ENCODE results near the gene GRIK1.

Gene GRIK1

DNA sequence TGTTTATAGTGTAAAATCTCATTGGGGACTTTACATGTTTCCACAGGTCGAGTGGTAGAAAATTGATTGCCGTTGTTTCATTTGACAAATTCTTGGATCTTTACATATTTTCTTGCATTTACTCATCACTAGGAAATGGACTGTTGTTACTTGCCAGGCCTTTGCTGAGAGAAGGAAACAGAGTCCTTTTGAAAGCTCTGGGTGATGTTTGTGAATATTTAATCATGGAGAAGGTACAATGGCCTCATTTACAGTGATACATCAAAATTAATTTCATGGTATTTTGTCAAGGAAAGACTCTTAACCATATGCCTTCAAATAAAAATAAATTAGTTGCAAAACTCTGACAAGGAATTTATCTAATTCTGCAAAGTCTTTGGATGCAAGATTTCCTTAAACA is 198.0 kb downstream of the GRIK1 start:
- Histone ChIP-seq H3K9ac (ENCODE audit: low read length in 5 of 5) (no peak overlapping the region), H3K27me3 (ENCODE audit: control insufficient read depth in 5 of 5, insufficient read depth in 4 of 5, low read length in 5 of 5) (no peaks in the 10 kb centered on the region), H3K4me3 (ENCODE audit: low read depth in 1 of 5, low read length in 5 of 5) (no peak overlapping the region), H3K27ac (ENCODE audit: low read depth, low read length) (no peak overlapping the region), H3K9me3 (ENCODE audit: control insufficient read depth in 5 of 5, low read length in 5 of 5) (no peaks in the 10 kb centered on the region), H3K4me1 (ENCODE audit: control insufficient read depth in 5 of 5, insufficient read depth in 5 of 5, low read length in 5 of 5) (peaks cover 0 to 3% (median 0%) of the 10 kb centered on the region in 5 donors), H3K36me3 (ENCODE audit: control insufficient read depth in 5 of 5, insufficient read depth in 5 of 5, low read length in 5 of 5) (no peaks in the 10 kb centered on the region)

DNA sequence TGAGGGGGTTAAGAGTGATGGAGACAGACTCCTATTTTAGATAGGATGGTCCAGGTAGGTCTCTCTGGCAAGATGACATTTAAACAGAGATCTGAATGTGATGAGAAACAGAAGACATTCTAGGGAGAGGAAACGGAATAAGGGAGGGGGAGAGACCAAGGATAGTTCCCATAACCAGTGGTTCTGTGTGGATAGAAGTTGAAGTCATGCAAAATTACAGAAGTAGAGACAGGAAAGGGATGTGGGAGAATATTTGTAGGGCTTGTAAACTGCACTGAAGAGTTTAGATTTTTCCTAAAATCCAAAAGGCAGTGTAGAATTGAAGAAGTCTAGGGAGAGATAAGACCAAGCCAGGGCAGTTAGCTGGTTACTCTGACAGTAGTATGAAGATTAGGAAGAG is 200.6 kb downstream of the GRIK1 start:
- Histone ChIP-seq H3K36me3 (ENCODE audit: control insufficient read depth in 5 of 5, insufficient read depth in 5 of 5, low read length in 5 of 5) (no peaks in the 10 kb centered on the region), H3K4me3 (ENCODE audit: low read depth in 1 of 5, low read length in 5 of 5) (no peak overlapping the region), H3K27me3 (ENCODE audit: control insufficient read depth in 5 of 5, insufficient read depth in 4 of 5, low read length in 5 of 5) (no peaks in the 10 kb centered on the region), H3K4me1 (ENCODE audit: control insufficient read depth in 5 of 5, insufficient read depth in 5 of 5, low read length in 5 of 5) (peaks cover 0 to 3% (median 0%) of the 10 kb centered on the region in 5 donors), H3K9ac (ENCODE audit: low read length in 5 of 5) (no peak overlapping the region), H3K27ac (ENCODE audit: low read depth, low read length) (no peak overlapping the region), H3K9me3 (ENCODE audit: control insufficient read depth in 5 of 5, low read length in 5 of 5) (no peaks in the 10 kb centered on the region)

DNA sequence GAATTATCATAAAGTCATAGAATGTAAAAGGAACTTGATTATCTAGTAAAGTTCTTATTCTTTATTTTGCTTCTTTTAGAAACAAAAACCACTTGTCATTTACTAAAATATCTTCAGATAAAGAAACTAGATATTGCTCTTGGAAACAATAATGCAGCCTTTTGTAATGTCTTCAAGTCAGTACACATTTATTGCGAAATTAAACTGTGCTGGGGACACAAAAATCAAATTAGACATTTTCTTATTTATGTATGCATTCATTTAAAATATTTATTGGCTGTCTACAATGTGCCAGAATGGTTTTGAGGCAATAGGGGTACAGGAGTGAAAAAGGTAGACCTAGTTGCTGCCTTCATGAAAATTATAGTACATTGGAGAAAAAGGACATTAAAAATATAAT is 201.1 kb downstream of the GRIK1 start:
- H3K36me3 ChIP-seq (ENCODE audit: control insufficient read depth in 5 of 5, insufficient read depth in 5 of 5, low read length in 5 of 5), result no peaks in the 10 kb centered on the region
- no peak overlapping the region for H3K4me3 ChIP-seq (ENCODE audit: low read depth in 1 of 5, low read length in 5 of 5)
- no peaks in the 10 kb centered on the region for H3K9me3 ChIP-seq (ENCODE audit: control insufficient read depth in 5 of 5, low read length in 5 of 5)
- peaks cover 0 to 3% (median 0%) of the 10 kb centered on the region in 5 donors for H3K4me1 ChIP-seq (ENCODE audit: control insufficient read depth in 5 of 5, insufficient read depth in 5 of 5, low read length in 5 of 5)
- H3K27ac ChIP-seq (ENCODE audit: low read depth, low read length), result no peak overlapping the region
- no peak overlapping the region for H3K9ac ChIP-seq (ENCODE audit: low read length in 5 of 5)
- H3K27me3 ChIP-seq (ENCODE audit: control insufficient read depth in 5 of 5, insufficient read depth in 4 of 5, low read length in 5 of 5), result no peaks in the 10 kb centered on the region

DNA sequence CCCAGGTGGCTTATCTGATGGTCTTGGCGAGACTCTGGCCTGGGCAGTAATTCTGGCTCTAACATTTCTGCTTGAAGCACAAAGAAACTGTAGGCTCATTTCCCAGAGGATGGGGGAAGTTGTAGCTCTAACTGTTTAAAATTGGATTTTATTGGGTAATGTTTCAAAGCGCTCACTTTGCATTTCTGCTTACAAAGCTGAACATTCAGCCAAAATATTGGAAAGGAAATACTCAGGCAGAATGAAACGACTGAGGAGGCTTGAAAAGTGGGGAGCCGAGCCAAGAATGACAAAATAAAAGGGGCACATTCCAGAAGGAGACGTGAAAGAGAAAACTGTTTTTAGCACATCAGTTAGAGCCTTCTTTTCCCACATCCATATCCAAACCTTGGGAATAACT is 202.6 kb downstream of the GRIK1 start:
- Histone ChIP-seq H3K27ac (ENCODE audit: low read depth, low read length) (no peak overlapping the region), H3K4me1 (ENCODE audit: control insufficient read depth in 5 of 5, insufficient read depth in 5 of 5, low read length in 5 of 5) (peaks cover 0 to 3% (median 0%) of the 10 kb centered on the region in 5 donors), H3K27me3 (ENCODE audit: control insufficient read depth in 5 of 5, insufficient read depth in 4 of 5, low read length in 5 of 5) (no peaks in the 10 kb centered on the region)

DNA sequence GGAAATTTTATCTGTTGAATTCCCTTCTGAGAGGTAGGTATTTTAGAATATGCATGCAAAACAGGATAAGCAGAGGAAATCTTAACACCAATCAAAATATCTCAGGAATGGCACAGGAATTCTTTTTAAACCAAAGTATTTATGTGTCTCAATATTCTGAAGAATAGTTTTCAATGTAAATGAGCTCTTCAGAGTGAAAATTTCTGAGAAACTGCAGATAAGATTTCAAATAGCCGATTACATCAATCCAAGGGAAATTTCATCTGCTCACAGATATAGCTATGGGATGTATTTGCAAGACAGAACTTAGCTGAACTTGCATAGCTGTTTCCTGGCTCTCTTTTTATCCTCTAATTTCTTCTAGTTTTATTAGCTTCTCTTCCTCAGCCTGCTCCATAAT is 209.5 kb downstream of the GRIK1 start:
- no peaks in the 10 kb centered on the region for H3K4me1 ChIP-seq (ENCODE audit: control insufficient read depth in 5 of 5, insufficient read depth in 5 of 5, low read length in 5 of 5)
- no peaks in the 10 kb centered on the region for H3K36me3 ChIP-seq (ENCODE audit: control insufficient read depth in 5 of 5, insufficient read depth in 5 of 5, low read length in 5 of 5)
- peaks cover 0 to 4% (median 0%) of the 10 kb centered on the region in 5 donors for H3K9me3 ChIP-seq (ENCODE audit: control insufficient read depth in 5 of 5, low read length in 5 of 5)
- no peak overlapping the region for H3K27ac ChIP-seq (ENCODE audit: low read depth, low read length)
- H3K9ac ChIP-seq (ENCODE audit: low read length in 5 of 5), result no peak overlapping the region
- H3K4me3 ChIP-seq (ENCODE audit: low read depth in 1 of 5, low read length in 5 of 5), result no peak overlapping the region
- no peaks in the 10 kb centered on the region for H3K27me3 ChIP-seq (ENCODE audit: control insufficient read depth in 5 of 5, insufficient read depth in 4 of 5, low read length in 5 of 5)

More for the DNA sequence above, 202.6 kb downstream of the GRIK1 start:
- no peak overlapping the region for H3K4me3 ChIP-seq (ENCODE audit: low read depth in 1 of 5, low read length in 5 of 5)
- H3K36me3 ChIP-seq (ENCODE audit: control insufficient read depth in 5 of 5, insufficient read depth in 5 of 5, low read length in 5 of 5), result no peaks in the 10 kb centered on the region
- no peaks in the 10 kb centered on the region for H3K9me3 ChIP-seq (ENCODE audit: control insufficient read depth in 5 of 5, low read length in 5 of 5)
- H3K9ac ChIP-seq (ENCODE audit: low read length in 5 of 5), result no peak overlapping the region

DNA sequence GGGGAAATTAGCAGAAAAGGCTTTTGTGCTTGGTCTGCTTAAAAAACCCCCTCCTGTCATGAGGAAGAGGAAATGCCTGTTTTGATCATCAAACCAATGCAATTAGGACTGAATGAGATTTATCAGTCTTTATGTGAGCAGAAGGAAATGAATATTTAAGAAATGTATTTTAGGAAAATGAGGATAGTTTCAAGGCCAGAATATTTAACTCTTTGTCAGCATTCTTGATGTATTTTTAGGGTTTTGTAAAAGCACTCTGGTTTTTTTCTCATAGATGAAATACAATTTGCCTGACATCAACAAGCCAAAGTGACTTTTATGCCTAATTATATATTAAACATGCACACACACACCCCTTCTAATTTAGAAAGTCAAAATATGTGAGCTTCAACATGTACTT is 213.8 kb downstream of the GRIK1 start:
- Histone ChIP-seq H3K9me3 (ENCODE audit: control insufficient read depth in 5 of 5, low read length in 5 of 5) (peaks cover 0 to 4% (median 0%) of the 10 kb centered on the region in 5 donors), H3K27ac (ENCODE audit: low read depth, low read length) (no peak overlapping the region), H3K27me3 (ENCODE audit: control insufficient read depth in 5 of 5, insufficient read depth in 4 of 5, low read length in 5 of 5) (no peaks in the 10 kb centered on the region), H3K36me3 (ENCODE audit: control insufficient read depth in 5 of 5, insufficient read depth in 5 of 5, low read length in 5 of 5) (no peaks in the 10 kb centered on the region), H3K4me1 (ENCODE audit: control insufficient read depth in 5 of 5, insufficient read depth in 5 of 5, low read length in 5 of 5) (peaks cover 0 to 3% (median 0%) of the 10 kb centered on the region in 5 donors), H3K9ac (ENCODE audit: low read length in 5 of 5) (no peak overlapping the region), H3K4me3 (ENCODE audit: low read depth in 1 of 5, low read length in 5 of 5) (no peak overlapping the region)

DNA sequence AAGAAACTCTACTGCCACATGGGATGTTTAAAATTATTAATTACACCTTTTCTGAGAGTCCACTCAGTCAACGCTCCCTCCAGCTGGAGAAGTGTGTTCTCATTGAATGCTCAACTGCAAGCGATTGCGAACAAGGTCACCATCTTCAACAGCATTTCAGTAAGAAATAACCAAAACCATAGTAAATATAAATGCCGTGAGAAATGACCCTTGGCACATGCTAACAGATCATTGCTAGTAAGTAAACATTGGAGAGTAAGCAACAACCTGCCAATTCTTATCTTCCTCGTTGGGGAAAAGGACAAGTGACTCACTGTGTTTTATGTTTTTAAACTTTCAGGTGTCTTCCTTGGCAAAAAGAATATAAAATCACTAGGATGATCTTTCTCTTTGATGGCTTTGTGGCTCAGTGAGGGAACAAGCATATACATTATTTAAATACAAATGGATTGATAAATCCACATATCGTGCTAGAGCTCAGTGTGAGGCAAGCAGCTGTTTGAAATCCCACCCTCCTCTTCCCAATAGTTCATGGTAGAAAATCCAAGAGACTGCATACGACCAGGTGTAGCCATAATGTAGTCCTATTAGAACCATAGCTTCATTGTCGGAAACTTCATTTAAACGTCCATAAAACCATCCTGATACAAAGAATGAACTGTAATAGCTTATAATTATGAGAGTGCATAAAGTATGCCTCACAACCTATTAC is 214.6 kb downstream of the GRIK1 start:
- H3K4me3 ChIP-seq (ENCODE audit: low read depth in 1 of 5, low read length in 5 of 5), result peak overlapping the region in 3 of 5 donors; percentile 14 to 33 (median 32)
- no peaks in the 10 kb centered on the region for H3K36me3 ChIP-seq (ENCODE audit: control insufficient read depth in 5 of 5, insufficient read depth in 5 of 5, low read length in 5 of 5)
- H3K27ac ChIP-seq (ENCODE audit: low read depth, low read length), result no peak overlapping the region
- H3K4me1 ChIP-seq (ENCODE audit: control insufficient read depth in 5 of 5, insufficient read depth in 5 of 5, low read length in 5 of 5), result peaks cover 0 to 3% (median 0%) of the 10 kb centered on the region in 5 donors
- no peaks in the 10 kb centered on the region for H3K27me3 ChIP-seq (ENCODE audit: control insufficient read depth in 5 of 5, insufficient read depth in 4 of 5, low read length in 5 of 5)
- H3K9me3 ChIP-seq (ENCODE audit: control insufficient read depth in 5 of 5, low read length in 5 of 5), result peaks cover 0 to 4% (median 0%) of the 10 kb centered on the region in 5 donors
- H3K9ac ChIP-seq (ENCODE audit: low read length in 5 of 5), result no peak overlapping the region

DNA sequence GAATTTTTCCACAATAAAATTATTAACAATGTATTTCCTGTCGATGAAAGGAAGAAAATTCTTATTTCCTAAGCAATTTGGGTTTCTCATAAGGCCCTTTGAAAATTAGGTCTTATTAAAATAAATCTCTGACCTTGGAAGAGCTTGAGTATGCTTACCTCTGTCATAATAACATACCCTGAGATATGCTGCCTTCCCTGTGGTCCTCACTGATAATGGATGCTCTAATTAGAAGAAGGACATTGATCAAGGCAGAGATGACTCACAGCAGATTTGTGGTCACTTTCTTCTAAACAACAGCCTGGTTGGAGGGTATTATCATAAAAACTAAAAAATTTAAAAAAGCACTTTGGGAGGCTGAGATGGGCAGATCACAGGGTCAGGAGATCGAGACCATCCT is 217.8 kb downstream of the GRIK1 start:
- Histone ChIP-seq H3K9me3 (ENCODE audit: control insufficient read depth in 5 of 5, low read length in 5 of 5) (no peaks in the 10 kb centered on the region), H3K9ac (ENCODE audit: low read length in 5 of 5) (no peak overlapping the region), H3K4me1 (ENCODE audit: control insufficient read depth in 5 of 5, insufficient read depth in 5 of 5, low read length in 5 of 5) (peaks cover 0 to 3% (median 0%) of the 10 kb centered on the region in 5 donors), H3K27me3 (ENCODE audit: control insufficient read depth in 5 of 5, insufficient read depth in 4 of 5, low read length in 5 of 5) (no peaks in the 10 kb centered on the region), H3K36me3 (ENCODE audit: control insufficient read depth in 5 of 5, insufficient read depth in 5 of 5, low read length in 5 of 5) (no peaks in the 10 kb centered on the region), H3K27ac (ENCODE audit: low read depth, low read length) (no peak overlapping the region), H3K4me3 (ENCODE audit: low read depth in 1 of 5, low read length in 5 of 5) (no peak overlapping the region)

DNA sequence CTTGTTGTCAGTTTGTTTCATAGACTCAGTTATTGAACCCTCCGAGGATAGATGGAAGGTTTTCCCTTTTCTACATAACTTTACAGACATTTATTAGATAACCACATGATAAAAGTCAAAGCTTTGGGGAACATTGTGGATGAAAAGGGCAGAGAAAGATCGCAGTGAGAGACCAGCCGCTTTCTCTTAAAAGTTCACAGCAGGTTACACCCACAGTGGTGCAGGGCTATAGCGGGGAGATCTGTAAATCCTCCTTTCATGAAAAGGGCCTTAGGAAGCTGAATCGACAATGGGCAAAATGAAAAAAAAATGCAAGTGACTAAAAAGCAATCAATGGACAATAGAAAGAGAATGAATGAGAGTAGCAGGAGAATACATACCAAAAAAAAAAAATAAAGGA is 218.6 kb downstream of the GRIK1 start:
- no peak overlapping the region for H3K4me3 ChIP-seq (ENCODE audit: low read depth in 1 of 5, low read length in 5 of 5)
- H3K9ac ChIP-seq (ENCODE audit: low read length in 5 of 5), result no peak overlapping the region
- peaks cover 0 to 3% (median 0%) of the 10 kb centered on the region in 5 donors for H3K4me1 ChIP-seq (ENCODE audit: control insufficient read depth in 5 of 5, insufficient read depth in 5 of 5, low read length in 5 of 5)
- no peaks in the 10 kb centered on the region for H3K27me3 ChIP-seq (ENCODE audit: control insufficient read depth in 5 of 5, insufficient read depth in 4 of 5, low read length in 5 of 5)
- H3K9me3 ChIP-seq (ENCODE audit: control insufficient read depth in 5 of 5, low read length in 5 of 5), result no peaks in the 10 kb centered on the region
- H3K27ac ChIP-seq (ENCODE audit: low read depth, low read length), result no peak overlapping the region
- no peaks in the 10 kb centered on the region for H3K36me3 ChIP-seq (ENCODE audit: control insufficient read depth in 5 of 5, insufficient read depth in 5 of 5, low read length in 5 of 5)

DNA sequence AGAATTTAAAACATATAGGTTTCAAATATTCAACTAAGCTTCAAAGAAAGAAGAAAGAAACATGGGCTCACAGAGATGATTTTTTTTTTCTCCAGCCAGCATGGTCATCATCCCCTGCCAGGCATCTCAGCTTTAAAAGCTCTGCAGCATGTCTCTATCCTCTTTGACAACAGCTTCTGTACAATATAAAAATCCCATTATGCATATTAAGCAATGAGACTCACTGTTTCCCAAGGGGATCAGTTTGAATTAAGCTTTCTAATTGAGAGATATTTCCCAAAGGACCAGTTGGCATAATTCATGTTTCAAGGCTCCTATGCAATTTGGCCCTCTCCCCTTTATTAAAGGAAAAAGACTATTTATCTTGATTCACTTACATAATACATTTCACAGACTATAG is 220.3 kb downstream of the GRIK1 start:
- Histone ChIP-seq H3K36me3 (ENCODE audit: control insufficient read depth in 5 of 5, insufficient read depth in 5 of 5, low read length in 5 of 5) (no peaks in the 10 kb centered on the region), H3K27ac (ENCODE audit: low read depth, low read length) (no peak overlapping the region), H3K9me3 (ENCODE audit: control insufficient read depth in 5 of 5, low read length in 5 of 5) (no peaks in the 10 kb centered on the region), H3K4me1 (ENCODE audit: control insufficient read depth in 5 of 5, insufficient read depth in 5 of 5, low read length in 5 of 5) (peaks cover 0 to 3% (median 0%) of the 10 kb centered on the region in 5 donors), H3K27me3 (ENCODE audit: control insufficient read depth in 5 of 5, insufficient read depth in 4 of 5, low read length in 5 of 5) (no peaks in the 10 kb centered on the region), H3K9ac (ENCODE audit: low read length in 5 of 5) (no peak overlapping the region), H3K4me3 (ENCODE audit: low read depth in 1 of 5, low read length in 5 of 5) (no peak overlapping the region)

Data from subcutaneous abdominal adipose tissue (tissue), 5 donors.